Measurements from ENCODE around the gene CCDC83. TPM values are rescaled to one million over a fixed set of nuclear protein-coding genes. Genes with fewer than 3 reads are reported as not detected.
A peak's percentile ranks its signal among the peaks of the same experiment; 100 is the strongest.

The CCDC83 gene
- total and polyA plus RNA-seq, 2 experiments from 2014 or later, result not detected

DNA sequence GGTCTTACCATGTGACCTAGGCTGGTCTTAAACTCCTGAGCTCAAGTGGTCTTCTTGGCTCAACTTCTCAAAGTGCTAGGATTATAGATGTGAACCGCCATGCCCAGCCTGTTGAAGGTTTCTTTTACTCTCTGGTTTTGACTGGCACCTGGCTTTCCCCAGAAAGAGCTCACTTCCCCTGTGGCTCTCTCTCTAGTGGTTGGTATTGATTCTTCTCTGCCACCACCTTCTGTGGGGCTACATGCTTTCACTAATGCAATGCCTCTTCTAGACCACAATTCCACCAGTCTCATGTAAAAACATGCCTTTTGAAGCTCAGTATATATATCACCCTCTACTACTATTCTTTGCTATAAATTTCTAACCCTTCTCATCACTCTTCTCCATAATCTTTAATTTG is 67.2 kb downstream of the CCDC83 start (continued):
- TF ChIP-seq REST (IDR thresholded peaks at IDR 0.05; ENCODE audit: unreplicated experiment), result no peak
- TF ChIP-seq ETS1 (IDR thresholded peaks at IDR 0.05), result no peak
- no peak for TF ChIP-seq POLR2AphosphoS5 (IDR thresholded peaks at IDR 0.05; ENCODE audit: low read depth)

GRCh38 chr11:85923455-85923854 is 68.3 kb downstream of the CCDC83 start:
- H3K36me3 Mint-ChIP-seq (ENCODE audit: low read depth), result no peaks in the 10 kb centered on the region
- peaks cover 10% of the 10 kb centered on the region for H3K4me1 Mint-ChIP-seq
- no peak overlapping the region for H2AFZ ChIP-seq
- H4K20me1 ChIP-seq (replicated peaks; ENCODE audit: insufficient read depth), result no peaks in the 10 kb centered on the region
- H3K36me3 ChIP-seq (ENCODE audit: insufficient read depth), result no peaks in the 10 kb centered on the region
- DNase-seq (ENCODE audit: low spot score), result no peak
- no peaks in the 10 kb centered on the region for H3K27me3 ChIP-seq (ENCODE audit: insufficient read depth)
- no peaks in the 10 kb centered on the region for H3F3A ChIP-seq (replicated peaks; ENCODE audit: low read depth)
- no peak overlapping the region for H3K27ac ChIP-seq (ENCODE audit: low read depth)
- H3K4me3 ChIP-seq, result no peak overlapping the region
- peaks cover 5% of the 10 kb centered on the region; the same call in 1 of the 3 replicates for H3K9me3 Mint-ChIP-seq
- no peak overlapping the region for H3K4me3 Mint-ChIP-seq
- H3K4me2 ChIP-seq, result no peak overlapping the region
- no peak overlapping the region for H3K27ac Mint-ChIP-seq
- H3K9me2 ChIP-seq (ENCODE audit: insufficient read depth), result no peaks in the 10 kb centered on the region
- H3K4me1 ChIP-seq (ENCODE audit: insufficient read depth), result peaks cover 8% of the 10 kb centered on the region; the same call in 1 of the 2 replicates
- H3K79me2 ChIP-seq (replicated peaks; ENCODE audit: insufficient read depth), result no peaks in the 10 kb centered on the region
- H3K27me3 Mint-ChIP-seq (ENCODE audit: insufficient read depth, low read depth, poor library complexity), result no peaks in the 10 kb centered on the region
- 0 out of 3 replicates have a peak, but pooled peaks have one; percentile 24 for ATAC-seq
- TF ChIP-seq, protein P1, sequence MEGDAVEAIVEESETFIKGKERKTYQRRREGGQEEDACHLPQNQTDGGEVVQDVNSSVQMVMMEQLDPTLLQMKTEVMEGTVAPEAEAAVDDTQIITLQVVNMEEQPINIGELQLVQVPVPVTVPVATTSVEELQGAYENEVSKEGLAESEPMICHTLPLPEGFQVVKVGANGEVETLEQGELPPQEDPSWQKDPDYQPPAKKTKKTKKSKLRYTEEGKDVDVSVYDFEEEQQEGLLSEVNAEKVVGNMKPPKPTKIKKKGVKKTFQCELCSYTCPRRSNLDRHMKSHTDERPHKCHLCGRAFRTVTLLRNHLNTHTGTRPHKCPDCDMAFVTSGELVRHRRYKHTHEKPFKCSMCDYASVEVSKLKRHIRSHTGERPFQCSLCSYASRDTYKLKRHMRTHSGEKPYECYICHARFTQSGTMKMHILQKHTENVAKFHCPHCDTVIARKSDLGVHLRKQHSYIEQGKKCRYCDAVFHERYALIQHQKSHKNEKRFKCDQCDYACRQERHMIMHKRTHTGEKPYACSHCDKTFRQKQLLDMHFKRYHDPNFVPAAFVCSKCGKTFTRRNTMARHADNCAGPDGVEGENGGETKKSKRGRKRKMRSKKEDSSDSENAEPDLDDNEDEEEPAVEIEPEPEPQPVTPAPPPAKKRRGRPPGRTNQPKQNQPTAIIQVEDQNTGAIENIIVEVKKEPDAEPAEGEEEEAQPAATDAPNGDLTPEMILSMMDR (conservative IDR thresholded peaks at IDR 0.05; ENCODE audit: low read depth in 2 of 2), result no peak
- TF ChIP-seq EZH2phosphoT487 (IDR thresholded peaks at IDR 0.05; ENCODE audit: unreplicated experiment) (no peak), POLR2AphosphoS5 (IDR thresholded peaks at IDR 0.05; ENCODE audit: low read depth) (no peak), ETS1 (IDR thresholded peaks at IDR 0.05) (no peak), REST (IDR thresholded peaks at IDR 0.05; ENCODE audit: unreplicated experiment) (no peak), NANOG (IDR thresholded peaks at IDR 0.05; ENCODE audit: borderline replicate concordance) (no peak), STAT1 (IDR thresholded peaks at IDR 0.05; ENCODE audit: unreplicated experiment) (no peak), JUNB (IDR thresholded peaks at IDR 0.05; ENCODE audit: unreplicated experiment) (no peak)
